Measurements from ENCODE around the gene NRP2.

The NRP2 gene

DNA sequence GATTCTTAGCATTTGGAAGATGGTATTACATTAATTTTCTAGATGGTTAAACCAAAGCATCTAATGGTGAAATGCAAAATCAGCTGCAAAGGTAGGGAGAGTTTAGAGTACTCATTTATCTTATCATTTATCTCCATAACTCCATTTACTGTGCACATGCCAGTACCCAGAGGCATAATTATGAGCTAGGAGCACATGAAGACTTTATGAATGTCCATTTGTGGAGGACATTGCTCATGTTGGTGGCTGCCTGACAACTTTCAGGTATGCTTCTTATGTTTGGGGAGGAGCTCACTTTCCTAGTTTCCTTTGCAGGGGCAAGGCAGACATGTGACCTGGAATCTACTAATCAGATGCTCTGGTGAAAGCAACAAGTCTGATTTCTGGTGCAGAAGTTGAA, 134.0 kb downstream of the NRP2 start:
- DNase-seq: no peak

DNA sequence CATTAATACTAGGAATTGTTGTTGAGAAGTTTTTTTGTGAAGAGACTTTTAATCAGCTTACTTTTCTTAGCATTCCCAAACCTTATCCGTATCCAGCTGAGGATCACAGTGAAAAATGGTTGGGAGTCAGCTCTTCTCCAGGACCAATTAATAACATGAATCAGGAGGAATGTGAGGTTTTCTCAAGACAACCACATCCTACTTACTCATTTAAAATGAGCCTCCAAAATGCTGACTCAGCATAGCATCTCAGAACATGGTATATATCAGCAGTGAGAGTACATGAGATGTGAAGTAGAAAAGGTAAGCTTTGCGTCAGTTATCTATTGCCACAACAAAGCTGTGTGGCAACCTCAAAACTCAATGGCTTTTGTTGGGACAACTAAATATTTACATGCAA, 140.3 kb downstream of the NRP2 start:
- no peak for DNase-seq

GRCh38 chr2:205827809-205828365, 145.6 kb downstream of the NRP2 start:
- DNase-seq: no peak

GRCh38 chr2:205833864-205834263, 151.6 kb downstream of the NRP2 start:
- no peak for DNase-seq

DNA sequence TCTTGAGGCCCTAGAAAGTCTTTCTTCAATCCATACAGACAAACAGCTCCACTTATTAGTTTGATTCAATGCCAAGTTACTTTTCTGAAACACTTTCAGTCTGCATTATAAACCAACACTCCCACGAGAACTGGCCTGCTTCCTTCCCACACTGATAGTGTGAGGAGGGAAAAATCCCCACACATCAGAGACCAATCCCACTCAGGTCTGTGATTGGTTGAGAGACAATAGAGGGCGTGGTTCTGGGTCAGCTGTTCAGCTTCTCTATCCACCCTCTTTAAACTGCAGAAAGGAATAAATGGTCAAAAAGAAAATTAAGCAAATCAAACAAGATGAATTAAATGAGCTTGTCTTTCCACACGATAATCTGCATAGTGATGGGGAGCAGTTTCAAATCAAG, 152.5 kb downstream of the NRP2 start:
- no peak for DNase-seq

DNA sequence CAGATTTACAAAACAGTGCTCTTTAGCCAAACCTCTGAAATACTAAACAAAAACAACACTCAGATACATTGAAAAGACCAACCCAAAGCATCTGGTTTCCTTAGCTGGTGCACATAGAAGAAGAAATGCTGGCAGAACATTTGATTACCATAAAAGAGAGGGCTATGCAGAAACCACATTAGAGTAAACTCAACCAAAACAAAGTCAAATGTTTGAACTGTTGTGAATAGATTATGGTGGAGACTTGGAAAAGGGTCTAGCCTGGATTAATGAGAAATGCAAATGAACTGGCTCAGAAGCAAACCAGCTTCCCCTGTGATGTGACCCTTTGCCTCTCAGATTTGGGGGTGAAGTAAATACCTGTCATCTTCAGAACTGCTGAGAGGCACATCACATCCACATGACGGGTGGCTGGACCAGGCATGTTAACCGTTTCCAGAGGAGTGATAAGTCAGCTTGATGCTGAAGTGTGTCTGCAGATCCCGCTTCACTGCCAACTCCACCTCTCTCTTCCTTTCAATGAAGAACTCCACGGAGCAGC, 153.0 kb downstream of the NRP2 start:
- DNase-seq: no peak

DNA sequence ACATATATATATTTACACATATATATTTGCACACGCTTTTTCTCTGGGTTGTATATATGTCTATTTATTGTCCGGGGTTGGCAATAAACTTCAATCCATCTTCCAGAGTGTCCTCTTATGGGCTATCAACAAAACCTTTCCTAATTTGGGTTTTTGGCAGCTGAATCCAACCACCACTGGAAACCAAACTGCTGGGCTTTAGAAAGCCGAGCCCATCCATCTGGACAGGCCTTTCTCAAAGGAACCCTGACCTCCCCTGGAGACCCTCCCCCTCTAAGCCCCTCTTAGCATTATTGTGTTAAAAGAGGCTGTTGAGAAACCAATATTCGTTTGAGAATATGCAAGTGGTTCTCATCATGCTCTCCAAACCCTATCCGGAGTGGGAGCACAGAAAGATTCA, 153.6 kb downstream of the NRP2 start:
- DNase-seq: no peak

- no peak for DNase-seq
Observed at GRCh38 chr2:205836477-205837221, 154.3 kb downstream of the NRP2 start.

DNA sequence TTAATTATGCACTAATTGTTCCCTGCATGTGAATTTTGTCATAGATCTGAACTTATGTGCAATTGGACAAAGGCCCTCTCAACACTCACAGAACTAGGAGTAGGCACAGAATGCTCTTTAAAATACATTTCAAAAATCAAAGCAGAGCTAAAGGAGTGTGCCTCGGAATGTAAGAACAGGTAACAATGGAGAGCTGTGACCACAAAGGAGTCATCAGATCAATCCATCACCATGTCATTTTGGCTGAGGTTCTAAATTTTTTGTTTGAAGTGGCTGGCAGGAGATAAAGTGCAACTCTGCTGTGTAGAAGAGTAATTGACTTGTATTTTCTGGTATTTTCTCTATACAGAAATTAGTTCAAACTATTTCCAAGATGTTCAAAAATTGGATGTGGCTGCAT, 155.4 kb downstream of the NRP2 start:
- DNase-seq: no peak

DNA sequence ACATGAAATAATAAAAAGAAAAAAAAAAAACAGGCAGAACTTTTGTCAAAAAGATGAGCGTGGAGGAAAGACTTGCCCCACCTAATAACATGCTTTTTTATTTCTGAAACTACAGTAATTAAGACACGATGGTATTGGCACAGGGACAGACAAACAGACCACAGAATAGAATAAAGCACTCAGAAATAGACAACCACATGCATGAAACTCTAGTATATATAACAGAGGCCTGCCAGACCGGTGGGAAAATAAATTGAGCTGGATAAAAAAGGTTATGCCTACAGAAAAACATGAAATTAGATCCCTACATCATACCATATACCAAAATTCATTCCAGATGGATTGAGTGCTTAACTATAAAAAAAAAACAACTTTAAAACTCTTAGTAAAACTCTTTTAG, 163.1 kb downstream of the NRP2 start:
- no peak for DNase-seq

Data from hippocampal formation (tissue), 2 donors.